HG02870 (cell line): ENCODE data around the gene ACAP3.

Experiments
- ATAC-seq: cut with Tn5 transposase; IDR thresholded peaks from one replicate; pipeline ENCODE4 v1.9.1; 2021; ENCODE audit warnings: mild to moderate bottlenecking, moderate library complexity; ENCODE audit not compliant: unreplicated experiment

The ACAP3 gene

GRCh38 chr1:1344655-1345361 is 37.1 kb upstream of the ACAP3 start:
- no peak for ATAC-seq

- ATAC-seq: no peak
These were observed 36.2 kb upstream of the ACAP3 start for GRCh38 chr1:1343811-1344421.

GRCh38 chr1:1342584-1343115 is 34.9 kb upstream of the ACAP3 start:
- no peak for ATAC-seq

- ATAC-seq: no peak
These were observed 34.4 kb upstream of the ACAP3 start for GRCh38 chr1:1342061-1342562.

GRCh38 chr1:1341549-1342021 is 33.9 kb upstream of the ACAP3 start:
- no peak for ATAC-seq

- ATAC-seq: no peak
These were observed 33.2 kb upstream of the ACAP3 start for GRCh38 chr1:1340791-1341548.

GRCh38 chr1:1340185-1340584 is 32.5 kb upstream of the ACAP3 start:
- no peak for ATAC-seq

GRCh38 chr1:1338278-1338677 is 30.5 kb upstream of the ACAP3 start:
- no peak for ATAC-seq

- ATAC-seq: no peak
These were observed 30.0 kb upstream of the ACAP3 start for GRCh38 chr1:1337793-1338147.

GRCh38 chr1:1336931-1337792 is 29.4 kb upstream of the ACAP3 start:
- ATAC-seq: no peak

GRCh38 chr1:1336446-1336845 is 28.7 kb upstream of the ACAP3 start:
- no peak for ATAC-seq

- no peak for ATAC-seq
These were observed 28.1 kb upstream of the ACAP3 start for GRCh38 chr1:1335792-1336248.

- ATAC-seq: no peak
These were observed 27.6 kb upstream of the ACAP3 start for GRCh38 chr1:1335283-1335682.

- no peak for ATAC-seq
These were observed 27.1 kb upstream of the ACAP3 start for GRCh38 chr1:1334835-1335234.

GRCh38 chr1:1333551-1334241 is 26.0 kb upstream of the ACAP3 start:
- ATAC-seq: no peak

- no peak for ATAC-seq
These were observed 25.2 kb upstream of the ACAP3 start for GRCh38 chr1:1332774-1333480.

GRCh38 chr1:1332031-1332755 is 24.5 kb upstream of the ACAP3 start:
- ATAC-seq: no peak

GRCh38 chr1:1331068-1331965 is 23.6 kb upstream of the ACAP3 start, which contains the start of gene TAS1R3:
TAS1R3 (plus strand) TSS chr1:1331280; CDS start chr1:1331346, 66 bp downstream.
- no peak for ATAC-seq
